ENCODE results near the gene FILIP1.
"Not testable (repeated sequence)": the region's sequence is repeated elsewhere in the genome, so short reads cannot be mapped to it uniquely, and the experiment has no call there.

Gene FILIP1

GRCh38 chr6:75450903-75451302, 42.7 kb downstream of the FILIP1 start:
- DNase-seq (ENCODE audit: low spot score), result no peak

GRCh38 chr6:75449630-75450206, 43.9 kb downstream of the FILIP1 start:
- no peak for DNase-seq (ENCODE audit: low spot score)

- DNase-seq (ENCODE audit: low spot score), result no peak
Measured at GRCh38 chr6:75446241-75446880, 47.2 kb downstream of the FILIP1 start.

- no peak for DNase-seq (ENCODE audit: low spot score)
Measured at GRCh38 chr6:75445738-75446137, 47.9 kb downstream of the FILIP1 start.

- no peak for DNase-seq (ENCODE audit: low spot score)
Measured at GRCh38 chr6:75444899-75445298, 48.7 kb downstream of the FILIP1 start.

- DNase-seq (ENCODE audit: low spot score), result not testable (repeated sequence)
Measured at GRCh38 chr6:75441883-75442282, 51.7 kb downstream of the FILIP1 start.

- DNase-seq (ENCODE audit: low spot score), result not testable (repeated sequence)
Measured at GRCh38 chr6:75441479-75441878, 52.1 kb downstream of the FILIP1 start.

- no peak for DNase-seq (ENCODE audit: low spot score)
Measured at GRCh38 chr6:75438442-75439116, 55.0 kb downstream of the FILIP1 start.

- DNase-seq (ENCODE audit: low spot score), result no peak
Measured at GRCh38 chr6:75438013-75438431, 55.6 kb downstream of the FILIP1 start.

GRCh38 chr6:75437421-75437891, 56.1 kb downstream of the FILIP1 start:
- no peak for DNase-seq (ENCODE audit: low spot score)

- DNase-seq (ENCODE audit: low spot score), result no peak
Measured at GRCh38 chr6:75436869-75437268, 56.7 kb downstream of the FILIP1 start.

- not testable (repeated sequence) for DNase-seq (ENCODE audit: low spot score)
Measured at GRCh38 chr6:75432809-75433208, 60.8 kb downstream of the FILIP1 start.

GRCh38 chr6:75431379-75431778, 62.2 kb downstream of the FILIP1 start:
- no peak for DNase-seq (ENCODE audit: low spot score)

GRCh38 chr6:75430631-75431325, 62.8 kb downstream of the FILIP1 start:
- no peak for DNase-seq (ENCODE audit: low spot score)

GRCh38 chr6:75429061-75429703, 64.4 kb downstream of the FILIP1 start:
- no peak for DNase-seq (ENCODE audit: low spot score)

GRCh38 chr6:75428204-75428603, 65.4 kb downstream of the FILIP1 start:
- DNase-seq (ENCODE audit: low spot score), result no peak

- no peak for DNase-seq (ENCODE audit: low spot score)
Measured at GRCh38 chr6:75427329-75427728, 66.3 kb downstream of the FILIP1 start.

- DNase-seq (ENCODE audit: low spot score), result no peak
Measured at GRCh38 chr6:75424618-75425548, 68.7 kb downstream of the FILIP1 start.

GRCh38 chr6:75423386-75423785, 70.2 kb downstream of the FILIP1 start:
- no peak for DNase-seq (ENCODE audit: low spot score)

GRCh38 chr6:75422024-75422639, 71.5 kb downstream of the FILIP1 start:
- DNase-seq (ENCODE audit: low spot score), result no peak
